ENCODE measurements around the gene TANC1. TPM values are rescaled to one million over a fixed set of nuclear protein-coding genes. Genes with fewer than 3 reads are reported as not detected.

Gene TANC1
- polyA plus RNA-seq, 1 donor (not counting 4 experiments of a cell fraction or from before 2014, with no cell fraction given): 33.5 TPM

DNA sequence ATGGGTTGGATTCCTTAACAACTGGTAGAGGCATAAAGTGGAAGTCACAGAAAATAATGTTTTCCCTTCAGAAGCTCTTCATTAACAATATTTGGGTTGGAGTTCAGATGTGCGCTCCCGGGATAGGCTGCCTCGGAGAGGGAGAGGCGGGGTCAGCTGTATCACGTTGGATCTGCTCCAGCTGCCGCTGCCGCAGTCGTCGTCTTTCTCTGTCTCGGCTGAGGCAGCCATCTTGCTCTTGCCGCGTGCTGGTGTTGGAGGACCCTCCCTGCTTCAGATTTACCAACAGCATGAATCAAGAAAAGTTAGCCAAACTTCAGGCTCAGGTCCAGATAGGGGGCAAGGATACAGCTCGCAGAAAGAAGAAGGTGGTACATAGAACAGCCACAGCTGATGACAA lies 35.1 kb downstream of the TANC1 start:
- dilution Hi-C loops (cut with MboI; ENCODE audit: extremely low pct_ligation_motif_present, low sequenced_read_pairs): no loop called here
- peaks cover 12% of the 10 kb centered on the region for H4K20me1 ChIP-seq (ENCODE audit: control insufficient read depth, extremely low read depth, insufficient read depth, low read length)
- FAIRE-seq: no peak

DNA sequence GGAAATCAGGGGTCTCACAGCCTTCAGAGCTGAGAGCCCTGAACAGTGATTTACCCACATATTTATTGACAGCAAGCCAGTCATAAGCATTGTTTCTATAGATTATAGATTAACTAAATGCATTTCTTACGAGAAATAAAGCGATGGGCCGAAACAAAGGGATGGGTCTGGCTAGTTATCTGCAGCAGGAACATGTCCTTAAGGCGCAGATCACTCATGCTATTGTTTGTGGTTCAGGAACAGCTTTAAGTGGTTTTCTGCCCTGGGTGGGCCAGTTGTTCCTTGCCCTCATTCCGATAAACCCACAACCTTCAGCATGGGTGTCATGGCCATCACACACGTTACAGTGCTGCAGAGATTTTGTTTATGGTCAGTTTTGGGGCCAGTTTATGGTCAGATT lies 36.4 kb downstream of the TANC1 start:
- no peak overlapping the region for H3K4me2 ChIP-seq (ENCODE audit: control insufficient read depth, extremely low read depth, insufficient read depth, low read depth, low read length)
- no peak for DNase-seq (ENCODE audit: low read depth, low spot score)
- no peak overlapping the region for H3K27ac ChIP-seq (ENCODE audit: control insufficient read depth, insufficient read depth, low read length)
- H3K4me3 ChIP-seq (ENCODE audit: control insufficient read depth in 2 of 3, extremely low read depth in 1 of 3, insufficient read depth in 2 of 3, low read depth in 1 of 3, low read length in 3 of 3): no peak overlapping the region
- H2AFZ ChIP-seq (ENCODE audit: control insufficient read depth, low read length): no peak overlapping the region
- peaks cover 12 to 28% of the 10 kb centered on the region in 2 experiments for H3K36me3 ChIP-seq (ENCODE audit: control insufficient read depth in 2 of 2, extremely low read depth in 1 of 2, insufficient read depth in 2 of 2, low read length in 2 of 2)
- peaks cover 12% of the 10 kb centered on the region for H4K20me1 ChIP-seq (ENCODE audit: control insufficient read depth, extremely low read depth, insufficient read depth, low read length)
- H3K9ac ChIP-seq (ENCODE audit: control insufficient read depth, extremely low read depth, insufficient read depth, low read length): no peak overlapping the region
- no peak for FAIRE-seq
- H3K9me1 ChIP-seq (ENCODE audit: control insufficient read depth, extremely low read depth, insufficient read depth, low read length): peaks cover 5% of the 10 kb centered on the region
- H3K27me3 ChIP-seq (ENCODE audit: control insufficient read depth, extremely low read depth, insufficient read depth, low read length): no peaks in the 10 kb centered on the region
- dilution Hi-C loops (cut with MboI; ENCODE audit: extremely low pct_ligation_motif_present, low sequenced_read_pairs): no loop called here
- H3K4me1 ChIP-seq (ENCODE audit: control insufficient read depth, extremely low read depth, insufficient read depth, low read length): peaks cover 6% of the 10 kb centered on the region
- H3K79me2 ChIP-seq (ENCODE audit: control insufficient read depth, insufficient read depth, low read length): peaks cover 82% of the 10 kb centered on the region
- TF ChIP-seq, protein P1, sequence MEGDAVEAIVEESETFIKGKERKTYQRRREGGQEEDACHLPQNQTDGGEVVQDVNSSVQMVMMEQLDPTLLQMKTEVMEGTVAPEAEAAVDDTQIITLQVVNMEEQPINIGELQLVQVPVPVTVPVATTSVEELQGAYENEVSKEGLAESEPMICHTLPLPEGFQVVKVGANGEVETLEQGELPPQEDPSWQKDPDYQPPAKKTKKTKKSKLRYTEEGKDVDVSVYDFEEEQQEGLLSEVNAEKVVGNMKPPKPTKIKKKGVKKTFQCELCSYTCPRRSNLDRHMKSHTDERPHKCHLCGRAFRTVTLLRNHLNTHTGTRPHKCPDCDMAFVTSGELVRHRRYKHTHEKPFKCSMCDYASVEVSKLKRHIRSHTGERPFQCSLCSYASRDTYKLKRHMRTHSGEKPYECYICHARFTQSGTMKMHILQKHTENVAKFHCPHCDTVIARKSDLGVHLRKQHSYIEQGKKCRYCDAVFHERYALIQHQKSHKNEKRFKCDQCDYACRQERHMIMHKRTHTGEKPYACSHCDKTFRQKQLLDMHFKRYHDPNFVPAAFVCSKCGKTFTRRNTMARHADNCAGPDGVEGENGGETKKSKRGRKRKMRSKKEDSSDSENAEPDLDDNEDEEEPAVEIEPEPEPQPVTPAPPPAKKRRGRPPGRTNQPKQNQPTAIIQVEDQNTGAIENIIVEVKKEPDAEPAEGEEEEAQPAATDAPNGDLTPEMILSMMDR (optimal IDR thresholded peaks at IDR 0.05 in 1 of 3, IDR thresholded peaks at IDR 0.05 in 1 of 3, conservative IDR thresholded peaks at IDR 0.05 in 1 of 3; ENCODE audit: extremely low read depth in 1 of 3, insufficient read depth in 2 of 3, low read length in 3 of 3): no peak
- no peak for TF ChIP-seq EZH2 (IDR thresholded peaks at IDR 0.05; ENCODE audit: low read length)
- H3K9me3 ChIP-seq (ENCODE audit: control insufficient read depth, low read depth, low read length): no peaks in the 10 kb centered on the region

More for the DNA sequence above, 35.1 kb downstream of the TANC1 start:
- no peaks in the 10 kb centered on the region for H3K27me3 ChIP-seq (ENCODE audit: control insufficient read depth, extremely low read depth, insufficient read depth, low read length)
- peaks cover 5% of the 10 kb centered on the region for H3K9me1 ChIP-seq (ENCODE audit: control insufficient read depth, extremely low read depth, insufficient read depth, low read length)
- H3K4me1 ChIP-seq (ENCODE audit: control insufficient read depth, extremely low read depth, insufficient read depth, low read length): peaks cover 8% of the 10 kb centered on the region
- DNase-seq (ENCODE audit: low read depth, low spot score): no peak
- no peak overlapping the region for H3K4me3 ChIP-seq (ENCODE audit: control insufficient read depth in 2 of 3, extremely low read depth in 1 of 3, insufficient read depth in 2 of 3, low read depth in 1 of 3, low read length in 3 of 3)
- H2AFZ ChIP-seq (ENCODE audit: control insufficient read depth, low read length): no peak overlapping the region
- no peak overlapping the region for H3K4me2 ChIP-seq (ENCODE audit: control insufficient read depth, extremely low read depth, insufficient read depth, low read depth, low read length)
- H3K27ac ChIP-seq (ENCODE audit: control insufficient read depth, insufficient read depth, low read length): no peak overlapping the region
- TF ChIP-seq EZH2 (IDR thresholded peaks at IDR 0.05; ENCODE audit: low read length): no peak
- TF ChIP-seq, protein P1 (optimal IDR thresholded peaks at IDR 0.05 in 1 of 3, IDR thresholded peaks at IDR 0.05 in 1 of 3, conservative IDR thresholded peaks at IDR 0.05 in 1 of 3; ENCODE audit: extremely low read depth in 1 of 3, insufficient read depth in 2 of 3, low read length in 3 of 3): no peak
- H3K9me3 ChIP-seq (ENCODE audit: control insufficient read depth, low read depth, low read length): no peaks in the 10 kb centered on the region
- peaks cover 83% of the 10 kb centered on the region for H3K79me2 ChIP-seq (ENCODE audit: control insufficient read depth, insufficient read depth, low read length)
- H3K9ac ChIP-seq (ENCODE audit: control insufficient read depth, extremely low read depth, insufficient read depth, low read length): no peak overlapping the region
- peaks cover 12 to 28% of the 10 kb centered on the region in 2 experiments for H3K36me3 ChIP-seq (ENCODE audit: control insufficient read depth in 2 of 2, extremely low read depth in 1 of 2, insufficient read depth in 2 of 2, low read length in 2 of 2)
